ENCODE measurements around the gene ADRA2A. TPM values are rescaled to one million over a fixed set of nuclear protein-coding genes. Genes with fewer than 3 reads are reported as not detected.

Gene ADRA2A
- total RNA-seq, 1 donor from 2014 or later = 0.07 TPM

DNA sequence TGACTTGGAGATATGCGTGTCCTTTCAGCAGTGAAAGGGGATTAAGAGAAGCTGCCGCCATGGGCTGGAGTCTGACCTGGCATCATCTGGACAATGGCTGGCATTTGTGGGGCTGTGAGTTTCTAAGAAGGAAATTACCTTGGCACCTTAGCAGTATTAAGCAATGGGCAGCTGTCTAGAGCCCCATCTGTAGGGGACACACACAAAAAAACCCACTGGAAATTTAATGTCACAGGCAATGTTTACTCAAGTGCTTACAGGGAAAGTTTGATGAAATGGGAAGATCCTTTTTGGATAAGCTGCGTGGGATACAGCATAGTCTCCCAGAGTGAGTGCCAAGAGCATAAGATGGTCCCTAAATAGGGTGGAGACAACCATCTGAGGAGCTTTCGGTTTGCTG lies 25.0 kb downstream of the ADRA2A start:
- Mint-ChIP-seq H3K27me3 (ENCODE audit: low read depth) (peaks cover 37% of the 10 kb centered on the region), H3K27ac (ENCODE audit: unreplicated experiment) (no peak overlapping the region), H3K9me3 (ENCODE audit: low read depth) (no peaks in the 10 kb centered on the region), H3K4me3 (ENCODE audit: unreplicated experiment) (no peak overlapping the region), H3K4me1 (ENCODE audit: low read depth) (no peaks in the 10 kb centered on the region), H3K36me3 (ENCODE audit: low read depth) (no peaks in the 10 kb centered on the region)
- TF ChIP-seq, protein P1, sequence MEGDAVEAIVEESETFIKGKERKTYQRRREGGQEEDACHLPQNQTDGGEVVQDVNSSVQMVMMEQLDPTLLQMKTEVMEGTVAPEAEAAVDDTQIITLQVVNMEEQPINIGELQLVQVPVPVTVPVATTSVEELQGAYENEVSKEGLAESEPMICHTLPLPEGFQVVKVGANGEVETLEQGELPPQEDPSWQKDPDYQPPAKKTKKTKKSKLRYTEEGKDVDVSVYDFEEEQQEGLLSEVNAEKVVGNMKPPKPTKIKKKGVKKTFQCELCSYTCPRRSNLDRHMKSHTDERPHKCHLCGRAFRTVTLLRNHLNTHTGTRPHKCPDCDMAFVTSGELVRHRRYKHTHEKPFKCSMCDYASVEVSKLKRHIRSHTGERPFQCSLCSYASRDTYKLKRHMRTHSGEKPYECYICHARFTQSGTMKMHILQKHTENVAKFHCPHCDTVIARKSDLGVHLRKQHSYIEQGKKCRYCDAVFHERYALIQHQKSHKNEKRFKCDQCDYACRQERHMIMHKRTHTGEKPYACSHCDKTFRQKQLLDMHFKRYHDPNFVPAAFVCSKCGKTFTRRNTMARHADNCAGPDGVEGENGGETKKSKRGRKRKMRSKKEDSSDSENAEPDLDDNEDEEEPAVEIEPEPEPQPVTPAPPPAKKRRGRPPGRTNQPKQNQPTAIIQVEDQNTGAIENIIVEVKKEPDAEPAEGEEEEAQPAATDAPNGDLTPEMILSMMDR (IDR thresholded peaks at IDR 0.05) = no peak
- DNase-seq (ENCODE audit: low spot score) = no peak

DNA sequence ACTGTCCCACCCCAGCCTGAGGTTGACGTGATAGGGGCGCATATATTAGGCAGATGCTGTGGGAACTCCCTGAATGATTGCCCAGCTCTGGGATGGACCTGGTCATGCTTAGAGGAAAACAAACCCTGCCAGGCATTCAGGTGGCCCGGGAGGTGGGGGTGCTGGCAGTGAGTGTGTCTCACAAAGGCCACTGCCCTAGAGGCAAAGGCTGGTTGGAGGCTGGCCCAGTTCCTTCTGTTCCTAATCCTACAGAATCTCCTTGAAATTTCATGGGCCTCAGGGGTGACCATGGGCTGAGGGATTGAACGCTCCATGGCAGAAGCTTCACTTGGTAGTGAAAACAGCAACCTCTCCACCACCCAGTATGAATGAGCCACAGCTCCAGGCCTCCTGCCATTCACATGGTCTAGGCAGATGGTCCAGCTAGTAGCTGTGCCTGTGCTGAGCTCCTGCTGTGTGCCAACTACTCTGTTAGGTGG lies 25.6 kb downstream of the ADRA2A start:
- peaks cover 37% of the 10 kb centered on the region for H3K27me3 Mint-ChIP-seq (ENCODE audit: low read depth)
- H3K9me3 Mint-ChIP-seq (ENCODE audit: low read depth) = no peaks in the 10 kb centered on the region
- no peak for DNase-seq (ENCODE audit: low spot score)
- H3K4me3 Mint-ChIP-seq (ENCODE audit: unreplicated experiment) = no peak overlapping the region
- H3K36me3 Mint-ChIP-seq (ENCODE audit: low read depth) = no peaks in the 10 kb centered on the region
- H3K27ac Mint-ChIP-seq (ENCODE audit: unreplicated experiment) = no peak overlapping the region
- TF ChIP-seq, protein P1 (IDR thresholded peaks at IDR 0.05) = no peak
- H3K4me1 Mint-ChIP-seq (ENCODE audit: low read depth) = no peaks in the 10 kb centered on the region

DNA sequence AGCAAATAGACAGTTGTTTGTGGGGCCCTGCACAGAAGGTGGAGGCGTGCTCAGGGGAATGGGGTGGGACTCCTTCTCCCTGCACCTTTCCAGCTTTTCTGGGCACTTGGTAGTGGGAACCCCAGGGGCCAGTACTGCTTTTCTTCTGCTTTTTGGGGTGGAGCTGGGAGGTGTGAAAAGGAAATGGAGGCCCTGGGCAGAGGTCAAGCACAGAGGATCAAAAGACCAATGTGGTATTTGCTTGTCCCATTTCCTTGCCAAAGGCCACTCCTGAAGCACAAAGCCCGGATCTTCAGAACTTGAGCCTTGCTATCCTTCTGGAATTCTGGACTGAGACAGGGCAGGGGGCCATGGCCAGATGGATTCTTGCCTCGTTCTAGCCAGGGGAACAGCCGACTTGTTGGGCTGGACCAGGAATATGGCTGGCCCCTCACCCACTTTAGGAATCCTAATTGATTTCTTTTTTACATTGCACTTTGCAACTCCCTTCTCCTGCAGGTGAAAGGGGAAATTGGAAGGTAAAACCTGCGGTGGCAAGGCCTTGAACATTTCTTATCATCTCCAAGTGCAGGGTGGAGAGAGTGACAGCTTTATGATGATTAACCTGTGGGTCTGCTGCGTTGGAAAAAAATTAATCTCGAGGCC lies 26.5 kb downstream of the ADRA2A start:
- Mint-ChIP-seq H3K9me3 (ENCODE audit: low read depth) (no peaks in the 10 kb centered on the region), H3K27ac (ENCODE audit: unreplicated experiment) (no peak overlapping the region), H3K4me1 (ENCODE audit: low read depth) (no peaks in the 10 kb centered on the region), H3K27me3 (ENCODE audit: low read depth) (peaks cover 37% of the 10 kb centered on the region), H3K4me3 (ENCODE audit: unreplicated experiment) (no peak overlapping the region), H3K36me3 (ENCODE audit: low read depth) (no peaks in the 10 kb centered on the region)
- no peak for DNase-seq (ENCODE audit: low spot score)
- TF ChIP-seq, protein P1 (IDR thresholded peaks at IDR 0.05) = no peak

DNA sequence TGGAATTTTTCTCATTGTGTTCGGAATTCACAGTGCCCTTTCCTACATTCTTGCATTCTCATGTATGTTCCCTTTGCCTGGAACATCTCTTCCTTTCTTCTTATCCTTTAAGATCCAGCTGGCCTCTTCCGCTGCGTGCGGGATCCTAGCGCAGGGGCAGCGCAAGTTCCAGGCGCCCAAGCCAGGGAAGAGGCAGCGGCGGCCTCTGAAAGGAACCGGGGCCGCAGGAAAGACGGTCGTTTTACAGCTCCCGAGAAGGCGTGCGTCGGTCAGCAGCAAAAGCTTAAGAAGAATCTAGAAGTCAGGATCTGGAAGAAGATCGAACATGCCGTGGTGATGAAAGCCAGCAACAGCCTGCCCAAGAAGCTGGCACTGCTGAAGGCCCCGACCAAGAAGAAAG lies 28.0 kb downstream of the ADRA2A start:
- H3K27me3 Mint-ChIP-seq (ENCODE audit: low read depth) = peaks cover 34% of the 10 kb centered on the region
- H3K9me3 Mint-ChIP-seq (ENCODE audit: low read depth) = no peaks in the 10 kb centered on the region
- TF ChIP-seq, protein P1 (IDR thresholded peaks at IDR 0.05) = no peak
- H3K4me3 Mint-ChIP-seq (ENCODE audit: unreplicated experiment) = no peak overlapping the region
- H3K4me1 Mint-ChIP-seq (ENCODE audit: low read depth) = no peaks in the 10 kb centered on the region
- no peaks in the 10 kb centered on the region for H3K36me3 Mint-ChIP-seq (ENCODE audit: low read depth)
- DNase-seq (ENCODE audit: low spot score) = no peak
- H3K27ac Mint-ChIP-seq (ENCODE audit: unreplicated experiment) = no peak overlapping the region

DNA sequence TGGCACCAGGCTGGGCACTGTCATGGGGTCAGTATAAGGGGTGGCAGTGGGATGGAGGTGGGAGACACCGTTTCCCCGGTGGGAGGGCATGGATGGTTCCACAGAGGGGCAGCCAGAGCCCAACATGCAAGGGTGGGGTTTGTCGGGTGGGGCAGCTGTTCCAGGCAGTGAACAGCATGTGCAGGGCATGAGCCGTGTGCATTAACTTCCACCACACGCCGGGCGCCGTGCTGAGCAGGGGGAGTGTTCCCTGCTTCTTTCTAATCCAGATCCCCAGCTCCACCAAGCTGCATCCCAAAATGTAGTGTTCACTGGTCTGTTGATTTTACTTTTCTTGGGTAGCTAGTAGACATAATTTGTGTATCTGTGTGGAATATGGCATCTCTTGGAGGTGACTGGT lies 29.3 kb downstream of the ADRA2A start:
- no peaks in the 10 kb centered on the region for H3K4me1 Mint-ChIP-seq (ENCODE audit: low read depth)
- no peaks in the 10 kb centered on the region for H3K9me3 Mint-ChIP-seq (ENCODE audit: low read depth)
- no peaks in the 10 kb centered on the region for H3K36me3 Mint-ChIP-seq (ENCODE audit: low read depth)
- TF ChIP-seq, protein P1 (IDR thresholded peaks at IDR 0.05) = no peak
- peaks cover 29% of the 10 kb centered on the region for H3K27me3 Mint-ChIP-seq (ENCODE audit: low read depth)
- no peak overlapping the region for H3K27ac Mint-ChIP-seq (ENCODE audit: unreplicated experiment)
- H3K4me3 Mint-ChIP-seq (ENCODE audit: unreplicated experiment) = no peak overlapping the region
- no peak for DNase-seq (ENCODE audit: low spot score)
